ENCODE measurements around the gene LRRC4B. TPM values are rescaled to one million over a fixed set of nuclear protein-coding genes. Genes with fewer than 3 reads are reported as not detected.

LRRC4B gene
- total RNA-seq, 1 donor from 2014 or later = 0.47 TPM

GRCh38 chr19:50548191-50549058 is 19.8 kb downstream of the LRRC4B start:
- Histone ChIP-seq H3K4me1 (peaks cover 8% of the 10 kb centered on the region), H3K9me3 (replicated peaks) (no peaks in the 10 kb centered on the region), H3K36me3 (no peaks in the 10 kb centered on the region), H3K27ac (replicated peaks) (no peak overlapping the region), H3K4me3 (no peak overlapping the region), H3K27me3 (ENCODE audit: low read depth) (peaks cover 73% of the 10 kb centered on the region)
- no peak for DNase-seq
- intact Hi-C loops (cut with micrococcal nuclease) = no loop called here
- no peak for TF ChIP-seq CTCF (IDR thresholded peaks at IDR 0.05; ENCODE audit: borderline replicate concordance)

- intact Hi-C loops (cut with micrococcal nuclease) = no loop called here
- H3K9me3 ChIP-seq (replicated peaks) = no peaks in the 10 kb centered on the region
- H3K4me3 ChIP-seq = no peak overlapping the region
- no peak overlapping the region for H3K27ac ChIP-seq (replicated peaks)
- TF ChIP-seq CTCF (IDR thresholded peaks at IDR 0.05; ENCODE audit: borderline replicate concordance) = peak; percentile 32
- peaks cover 8% of the 10 kb centered on the region for H3K4me1 ChIP-seq
- H3K36me3 ChIP-seq = no peaks in the 10 kb centered on the region
- DNase-seq = no peak
- H3K27me3 ChIP-seq (ENCODE audit: low read depth) = peaks cover 65% of the 10 kb centered on the region
These were observed 20.6 kb downstream of the LRRC4B start for GRCh38 chr19:50547385-50548190.

GRCh38 chr19:50546527-50547221 is 21.6 kb downstream of the LRRC4B start:
- peaks cover 56% of the 10 kb centered on the region for H3K27me3 ChIP-seq (ENCODE audit: low read depth)
- no peak overlapping the region for H3K27ac ChIP-seq (replicated peaks)
- H3K4me3 ChIP-seq = no peak overlapping the region
- intact Hi-C loops (cut with micrococcal nuclease) = no loop called here
- H3K36me3 ChIP-seq = no peaks in the 10 kb centered on the region
- TF ChIP-seq CTCF (IDR thresholded peaks at IDR 0.05; ENCODE audit: borderline replicate concordance) = no peak
- DNase-seq = no peak
- H3K4me1 ChIP-seq = peaks cover 8% of the 10 kb centered on the region
- H3K9me3 ChIP-seq (replicated peaks) = no peaks in the 10 kb centered on the region

- intact Hi-C loops (cut with micrococcal nuclease) = no loop called here
- no peak for DNase-seq
- no peaks in the 10 kb centered on the region for H3K9me3 ChIP-seq (replicated peaks)
- no peaks in the 10 kb centered on the region for H3K36me3 ChIP-seq
- no peak for TF ChIP-seq CTCF (IDR thresholded peaks at IDR 0.05; ENCODE audit: borderline replicate concordance)
- no peak overlapping the region for H3K27ac ChIP-seq (replicated peaks)
- H3K4me1 ChIP-seq = peaks cover 8% of the 10 kb centered on the region
- no peak overlapping the region for H3K4me3 ChIP-seq
- peaks cover 19% of the 10 kb centered on the region for H3K27me3 ChIP-seq (ENCODE audit: low read depth)
These were observed 25.3 kb downstream of the LRRC4B start for GRCh38 chr19:50542943-50543342.

- intact Hi-C loops (cut with micrococcal nuclease) = no loop called here
- H3K4me3 ChIP-seq = no peak overlapping the region
- peak; percentile 83 for TF ChIP-seq CTCF (IDR thresholded peaks at IDR 0.05; ENCODE audit: borderline replicate concordance)
- H3K9me3 ChIP-seq (replicated peaks) = peaks cover 13% of the 10 kb centered on the region
- H3K27me3 ChIP-seq (ENCODE audit: low read depth) = peaks cover 5% of the 10 kb centered on the region
- no peaks in the 10 kb centered on the region for H3K36me3 ChIP-seq
- H3K27ac ChIP-seq (replicated peaks) = no peak overlapping the region
- DNase-seq = peak; percentile 79
- H3K4me1 ChIP-seq = peaks cover 3% of the 10 kb centered on the region
These were observed 30.4 kb downstream of the LRRC4B start for GRCh38 chr19:50537769-50538230.

Data from left ventricle myocardium inferior (tissue), 1 donor.